OCI-LY7 (cell line): ENCODE measurements around the gene APIP. TPM values are rescaled to one million over a fixed set of nuclear protein-coding genes. Genes with fewer than 3 reads are reported as not detected.

ENCODE experiments used
- BruUV-seq: library from RNA; stranded (reverse); fragments of 400-500 nt; replicated peaks from 2 replicates; lab custom pipeline; 2021; lab: Mats Ljungman, UMichigan
- CTCF ChIA-PET: fragments of 300-600 bp; sonication (Branson Sonifier 250); formaldehyde crosslinking; loops from one replicate; lab custom pipeline; 2022; ENCODE audit warnings: antibody characterized with exemption; ENCODE audit not compliant: unreplicated experiment; lab: Charles Lee
- POLR2A ChIA-PET: fragments of 300-600 bp; sonication (Branson Sonifier 250); formaldehyde crosslinking; loops from one replicate; lab custom pipeline; 2022; ENCODE audit warnings: antibody characterized with exemption; lab: Charles Lee
- DNase-seq: peaks from one replicate; pipeline ENCODE4 v3.0.0-alpha.2; 2015; ENCODE audit warnings: low spot score
- H2AFZ ChIP-seq: fragments of 200-600 bp; sonication (generic), shearing (Covaris generic); 2 replicates; pipeline ENCODE4 v1.6.1; 2014; ENCODE audit warnings: mild to moderate bottlenecking, antibody characterized with exemption, low read length, moderate library complexity
- H3K27ac ChIP-seq: fragments of 200-600 bp; sonication (generic); 2 replicates; pipeline ENCODE4 v1.5.1; 2014; ENCODE audit warnings: mixed run types, low read depth, mild to moderate bottlenecking, moderate library complexity, low read length, inconsistent platforms; ENCODE audit not compliant: poor library complexity, severe bottlenecking
- H3K36me3 ChIP-seq: fragments of 200-600 bp; sonication (generic); 2 replicates; pipeline ENCODE4 v1.6.1; 2014; ENCODE audit warnings: mild to moderate bottlenecking, antibody characterized with exemption, low read length, moderate library complexity, mixed read lengths; ENCODE audit not compliant: insufficient read depth
- H3K4me1 ChIP-seq: fragments of 200-600 bp; sonication (generic); 2 replicates; pipeline ENCODE4 v1.5.1; 2014; ENCODE audit warnings: mild to moderate bottlenecking, low read length; ENCODE audit not compliant: insufficient read depth, poor library complexity, severe bottlenecking
- H3K4me2 ChIP-seq: fragments of 200-600 bp; sonication (generic); 2 replicates; pipeline ENCODE4 v1.6.1; 2014; ENCODE audit warnings: mild to moderate bottlenecking, low read length
- H3K4me3 ChIP-seq: fragments of 200-600 bp; sonication (generic); 2 replicates; pipeline ENCODE4 v1.5.1; 2014; ENCODE audit warnings: mild to moderate bottlenecking, low read depth, low read length; ENCODE audit not compliant: poor library complexity, severe bottlenecking
- H3K79me2 ChIP-seq: fragments of 200-600 bp; sonication (generic); 2 replicates; pipeline ENCODE4 v1.6.1; 2016; ENCODE audit warnings: low read depth, mild to moderate bottlenecking, low read length, moderate library complexity, mixed read lengths; ENCODE audit not compliant: insufficient read depth
- H3K9me2 ChIP-seq: fragments of 200-600 bp; sonication (generic); 2 replicates; pipeline ENCODE4 v1.6.1; 2016; ENCODE audit warnings: mild to moderate bottlenecking, low read length, mixed read lengths; ENCODE audit not compliant: insufficient read depth
- H3K9me3 ChIP-seq: fragments of 200-600 bp; sonication (generic); 2 replicates; pipeline ENCODE4 v1.6.1; 2014; ENCODE audit warnings: mild to moderate bottlenecking, mixed run types, low read length, mixed read lengths
- H4K20me1 ChIP-seq: fragments of 200-600 bp; sonication (generic); 2 replicates; pipeline ENCODE4 v1.6.1; 2014; ENCODE audit warnings: mild to moderate bottlenecking, antibody characterized with exemption, low read length, moderate library complexity, mixed read lengths; ENCODE audit not compliant: insufficient read depth
- CTCF ChIP-seq: fragments of 200-600 bp; sonication (generic); conservative IDR thresholded peaks from 2 replicates; pipeline ENCODE4 v1.5.1; 2014; ENCODE audit warnings: mild to moderate bottlenecking, antibody characterized with exemption, low read length, moderate library complexity, mixed read lengths
- EZH2phosphoT487 ChIP-seq: fragments of 200-600 bp; sonication (generic); IDR thresholded peaks from 2 replicates; pipeline ENCODE4 v1.6.1; 2018; ENCODE audit warnings: low read depth, borderline replicate concordance, mild to moderate bottlenecking, mixed run types, antibody characterized with exemption, low read length, moderate library complexity, mixed read lengths
- intact Hi-C: fragments of 100-400 bp; cut with micrococcal nuclease; formaldehyde crosslinking; loops from one replicate; pipeline ENCODE4 v1.10.0; 2022; ENCODE audit not compliant: unreplicated experiment
- total RNA-seq, 2 experiments: library from RNA; depleted of rRNA in 1 of 2; stranded (reverse); fragments of >200 nt in 1 of 2; shearing (Covaris generic) in 1 of 2; gene quantifications; 2 replicates each; pipeline ENCODE4 v1.2.3, GENCODE V29; 2014 to 2022

The APIP gene
- total RNA-seq, 2 experiments from 2014 or later, result 40.7 to 66.2 TPM

- Histone ChIP-seq H3K27ac (no peak overlapping the region), H3K9me3 (peaks cover 19% of the 10 kb centered on the region), H4K20me1 (no peaks in the 10 kb centered on the region), H3K4me1 (peaks cover 7% of the 10 kb centered on the region), H2AFZ (no peak overlapping the region), H3K79me2 (peaks cover 4% of the 10 kb centered on the region; the same call in 1 of the 2 replicates), H3K4me3 (no peak overlapping the region), H3K9me2 (no peaks in the 10 kb centered on the region), H3K4me2 (no peak overlapping the region), H3K36me3 (peaks cover 51% of the 10 kb centered on the region)
- intact Hi-C loops, result no loop called here
- DNase-seq, result peak; percentile 11
- TF ChIP-seq EZH2phosphoT487 (no peak), CTCF (no peak)
- CTCF ChIA-PET, result no interaction called here
- POLR2A ChIA-PET, result interaction anchor here (1.4 kb wide), 1 partner anchor 29 kb away, joined by 3 read pairs; no protein-coding TSS in a partner anchor
- no TSS peak for BruUV-seq
These were observed 11.7 kb downstream of the APIP start for GRCh38 chr11:34904421-34904955.

DNA sequence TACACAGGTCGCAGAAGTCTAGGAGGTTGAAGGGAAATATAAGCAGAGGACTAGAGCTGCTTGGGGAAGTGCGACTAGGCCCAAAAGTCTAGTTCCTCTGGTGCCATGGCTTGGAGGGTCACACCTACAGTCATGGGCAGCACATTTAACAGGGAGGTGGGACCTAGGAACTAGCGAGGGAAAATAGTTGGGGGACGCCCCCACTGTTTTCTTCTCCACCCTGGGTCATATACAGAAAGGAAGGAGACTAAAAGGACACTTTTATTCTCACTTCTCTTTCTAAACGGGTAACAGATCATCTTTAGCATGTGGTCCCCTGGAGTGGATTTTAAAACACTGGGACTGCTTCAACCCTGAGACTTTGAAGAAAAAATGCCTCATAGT lies 16.6 kb downstream of the APIP start:
- intact Hi-C loops, result no loop called here
- Histone ChIP-seq H4K20me1 (no peaks in the 10 kb centered on the region), H3K4me2 (no peak overlapping the region), H3K9me2 (no peaks in the 10 kb centered on the region), H3K4me3 (no peak overlapping the region), H3K79me2 (0 out of 2 replicates have a peak, but pooled peaks cover 4% of the 10 kb centered on the region), H3K4me1 (peaks cover 7% of the 10 kb centered on the region), H2AFZ (no peak overlapping the region), H3K36me3 (peaks cover 57% of the 10 kb centered on the region), H3K9me3 (peaks cover 40% of the 10 kb centered on the region), H3K27ac (no peak overlapping the region)
- TF ChIP-seq CTCF (no peak), EZH2phosphoT487 (no peak)
- peak; percentile 41 for DNase-seq
- BruUV-seq, result no TSS peak
- ChIA-PET CTCF (no interaction called here), POLR2A (interaction anchor here (1.1 kb wide), 1 partner anchor 10 kb away, joined by 3 read pairs; no protein-coding TSS in a partner anchor)

DNA sequence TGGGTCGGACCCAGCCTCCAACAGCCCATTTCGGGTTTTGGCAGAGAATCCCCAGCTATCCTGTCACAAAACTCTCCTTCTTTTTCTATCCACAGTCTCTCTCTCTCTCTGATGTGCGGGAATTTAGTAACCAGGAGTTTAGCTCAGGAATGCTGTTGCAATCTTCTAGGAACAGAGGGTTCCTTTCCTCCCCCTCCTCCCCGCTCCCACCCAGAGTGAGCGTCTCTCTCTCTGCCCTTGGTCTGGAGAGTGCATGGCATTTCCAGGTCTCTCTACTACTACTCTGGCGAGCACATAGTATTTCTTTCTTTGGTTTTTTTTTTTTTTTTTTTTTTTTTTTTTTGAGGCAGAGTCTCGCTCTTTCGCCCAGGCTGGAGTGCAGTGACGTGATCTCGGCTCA lies 17.7 kb downstream of the APIP start:
- TF ChIP-seq CTCF, result no peak
- TF ChIP-seq EZH2phosphoT487, result no peak
- Histone ChIP-seq H3K79me2 (0 out of 2 replicates have a peak, but pooled peaks cover under 1% of the 10 kb centered on the region), H3K4me3 (no peak overlapping the region), H3K36me3 (peaks cover 56% of the 10 kb centered on the region), H3K27ac (no peak overlapping the region), H3K9me3 (peaks cover 40% of the 10 kb centered on the region), H2AFZ (no peak overlapping the region), H3K4me1 (no peaks in the 10 kb centered on the region), H3K9me2 (no peaks in the 10 kb centered on the region), H3K4me2 (no peak overlapping the region), H4K20me1 (no peaks in the 10 kb centered on the region)
- ChIA-PET POLR2A (interaction anchor here (0.6 kb wide), 1 partner anchor 143 kb away, joined by 5 read pairs; no protein-coding TSS in a partner anchor), CTCF (no interaction called here)
- intact Hi-C loops, result no loop called here
- no peak for DNase-seq
- no TSS peak for BruUV-seq
